GM12878 (cell line): ENCODE measurements around the gene SUPT3H. TPM values are rescaled to one million over a fixed set of nuclear protein-coding genes. Genes with fewer than 3 reads are reported as not detected.

ENCODE experiments used
- ATAC-seq: fragments of 200-7000 bp; cut with Tn5 transposase; 3 replicates; pipeline ENCODE4 v1.9.1; 2020; ENCODE audit warnings: mild to moderate bottlenecking, moderate library complexity
- BruUV-seq: library from RNA; stranded (reverse); fragments of 400-500 nt; replicated peaks from 2 replicates; lab custom pipeline; 2021; lab: Mats Ljungman, UMichigan
- CTCF ChIA-PET: fragments of 300-600 bp; sonication (Branson Sonifier 250); formaldehyde crosslinking; extraction: SDS; loops from one replicate; lab custom pipeline; 2021; ENCODE audit warnings: inconsistent platforms; lab: Yijun Ruan, JAX
- POLR2A ChIA-PET: fragments of 350-600 bp; formaldehyde crosslinking; extraction: SDS; loops from one replicate; lab custom pipeline; 2021; ENCODE audit warnings: inconsistent platforms; lab: Charles Lee
- RAD21 ChIA-PET: fragments of 300-600 bp; sonication (Branson Sonifier 250); formaldehyde crosslinking; loops from one replicate; lab custom pipeline; 2023; ENCODE audit warnings: antibody characterized with exemption; ENCODE audit not compliant: unreplicated experiment; lab: Charles Lee
- SMC1A ChIA-PET: fragments of 300-600 bp; sonication (Branson Sonifier 250); formaldehyde crosslinking; loops from one replicate; lab custom pipeline; 2023; ENCODE audit not compliant: unreplicated experiment, uncharacterized antibody; lab: Charles Lee
- DNase-seq: peaks from one replicate; pipeline ENCODE4 v3.0.0-alpha.2; 2011; ENCODE audit warnings: low read depth, low spot score
- FAIRE-seq: peaks from 3 replicates; lab custom pipeline; 2011; peaks lifted over from hg19 to GRCh38; lab: Jason Lieb, UNC
- H2AFZ ChIP-seq: 2 replicates; pipeline ENCODE4 v1.6.0; 2011; ENCODE audit warnings: low read depth, low read length, control low read depth; ENCODE audit not compliant: control insufficient read depth
- H3K27ac ChIP-seq: 2 replicates; pipeline ENCODE4 v1.5.1; 2011; ENCODE audit warnings: control low read depth; ENCODE audit not compliant: control insufficient read depth, insufficient read depth
- H3K27me3 ChIP-seq, 2 experiments: replicated peaks in 1 of 2; 2 replicates each; pipeline versions ENCODE4 v1.6.0 to v1.6.1; 2011; ENCODE audit warnings: low read length in 1 of 2; ENCODE audit not compliant: control insufficient read depth in 2 of 2, insufficient read depth in 2 of 2
- H3K36me3 ChIP-seq, 2 experiments: 2 replicates each; pipeline ENCODE4 v1.5.1; 2011; ENCODE audit warnings: low read length in 1 of 2; ENCODE audit not compliant: control insufficient read depth in 2 of 2, insufficient read depth in 2 of 2
- H3K4me1 ChIP-seq: 2 replicates; pipeline ENCODE4 v1.6.1; 2011; ENCODE audit warnings: mild to moderate bottlenecking, low read length, moderate library complexity, mixed read lengths; ENCODE audit not compliant: control insufficient read depth, insufficient read depth
- H3K4me2 ChIP-seq: 2 replicates; pipeline ENCODE4 v1.6.0; 2011; ENCODE audit warnings: control low read depth; ENCODE audit not compliant: control insufficient read depth, insufficient read depth
- H3K4me3 ChIP-seq: fragments of 200-600 bp; sonication (generic); 2 replicates; pipeline ENCODE4 v1.5.1; 2016
- H3K79me2 ChIP-seq: 2 replicates; pipeline ENCODE4 v1.6.0; 2011; ENCODE audit warnings: low read length; ENCODE audit not compliant: control insufficient read depth, insufficient read depth
- H3K9ac ChIP-seq: 2 replicates; pipeline ENCODE4 v1.8.0; 2011; ENCODE audit warnings: low read length, control low read depth, mixed read lengths; ENCODE audit not compliant: control insufficient read depth, insufficient read depth
- H3K9me3 ChIP-seq: replicated peaks from 3 replicates; pipeline ENCODE4 v1.5.1; 2011; ENCODE audit warnings: mild to moderate bottlenecking, low read length; ENCODE audit not compliant: control insufficient read depth, insufficient read depth
- H4K20me1 ChIP-seq: 2 replicates; pipeline ENCODE4 v1.6.0; 2011; ENCODE audit not compliant: control insufficient read depth, insufficient read depth
- BHLHE40 ChIP-seq, 2 experiments: fragments of 450-650 bp in 1 of 2; IDR thresholded peaks; 2 replicates each; pipeline ENCODE4 v1.6.1; 2011 to 2017; ENCODE audit warnings: low read depth in 2 of 2, borderline replicate concordance in 1 of 2, improper control_type of control experiment in 1 of 2, low read length in 1 of 2, mild to moderate bottlenecking in 1 of 2
- CBX3 ChIP-seq: fragments of 200-600 bp; sonication (generic); IDR thresholded peaks from 2 replicates; pipeline ENCODE4 v1.6.1; 2016; ENCODE audit warnings: low read depth, borderline replicate concordance
- CREB1 ChIP-seq: IDR thresholded peaks from 2 replicates; pipeline ENCODE4 v1.6.1; 2012; ENCODE audit warnings: low read depth, mild to moderate bottlenecking, inconsistent platforms
- IKZF1 ChIP-seq: fragments of 450-650 bp; conservative IDR thresholded peaks from 2 replicates; pipeline ENCODE4 v1.6.1; 2017; ENCODE audit warnings: antibody characterized with exemption, mild to moderate bottlenecking
- KDM1A ChIP-seq: fragments of 200-600 bp; sonication (generic); IDR thresholded peaks from 2 replicates; pipeline ENCODE4 v1.6.1; 2016; ENCODE audit warnings: borderline replicate concordance
- NR2C1 ChIP-seq: fragments of 450-650 bp; IDR thresholded peaks from 2 replicates; pipeline ENCODE4 v1.6.1; 2017; ENCODE audit warnings: antibody characterized with exemption, mild to moderate bottlenecking, moderate library complexity
- NR2F1 ChIP-seq: fragments of 450-650 bp; conservative IDR thresholded peaks from 2 replicates; pipeline ENCODE4 v1.6.1; 2017; ENCODE audit warnings: mild to moderate bottlenecking
- POLR2AphosphoS2 ChIP-seq: IDR thresholded peaks from 2 replicates; pipeline ENCODE4 v1.6.1; 2011; ENCODE audit warnings: low read depth, mild to moderate bottlenecking, low read length, improper control_type of control experiment, moderate library complexity
- POLR2AphosphoS5 ChIP-seq: IDR thresholded peaks from 2 replicates; pipeline ENCODE4 v1.6.1; 2011; ENCODE audit warnings: mild to moderate bottlenecking, low read length, inconsistent platforms
- RUNX3 ChIP-seq: IDR thresholded peaks from 2 replicates; pipeline ENCODE4 v1.6.1; 2012; ENCODE audit warnings: low read length, inconsistent platforms
- SPI1 ChIP-seq: IDR thresholded peaks from 2 replicates; pipeline ENCODE4 v1.6.1; 2011; ENCODE audit warnings: low read depth, mild to moderate bottlenecking, low read length, moderate library complexity, borderline replicate concordance; ENCODE audit not compliant: insufficient read depth
- TAF1 ChIP-seq: IDR thresholded peaks from 2 replicates; pipeline ENCODE4 v1.6.1; 2011; ENCODE audit warnings: mild to moderate bottlenecking, low read depth, low read length, borderline replicate concordance
- TARDBP ChIP-seq: IDR thresholded peaks from 2 replicates; pipeline ENCODE4 v1.6.1; 2016; ENCODE audit warnings: borderline replicate concordance
- ZSCAN29 ChIP-seq: fragments of 450-650 bp; IDR thresholded peaks from 2 replicates; pipeline ENCODE4 v1.6.1; 2017; ENCODE audit warnings: mild to moderate bottlenecking, moderate library complexity
- ZZZ3 ChIP-seq: IDR thresholded peaks from 2 replicates; pipeline ENCODE4 v1.6.1; 2011; ENCODE audit warnings: low read depth; ENCODE audit not compliant: control insufficient read depth, insufficient read length
- WGBS: methylation state at CpG from one replicate; pipeline ENCODE4 v1.1.6; 2016; ENCODE audit warnings: low lambda C conversion rate; ENCODE audit not compliant: insufficient replicate concordance, insufficient coverage; ENCODE audit errors: missing lambda C conversion rate; 5-methylcytosine and 5-hydroxymethylcytosine counted together
- in situ Hi-C: fragments of 300-500 bp; cut with MboI; formaldehyde crosslinking; loops from 9 replicates; pipeline ENCODE4 v1.14.3; 2018; ENCODE audit warnings: mixed read lengths
- intact Hi-C: fragments of 100-400 bp; cut with micrococcal nuclease; formaldehyde crosslinking; loops from one replicate; pipeline ENCODE4 v1.14.2; 2022; ENCODE audit not compliant: unreplicated experiment
- polyA plus RNA-seq, 11 experiments: library from polyadenylated mRNA; depleted of rRNA in 4 of 11; unstranded in 6 of 11; stranded (reverse) in 5 of 11; fragments of >200 nt; fragmentation: Nextera tagmentation in 4 of 11; fragmentation: Illumina TruSeq in 1 of 11; extraction: Ambion mirVana in 4 of 11; extraction: Trizol in 1 of 11; gene quantifications; 1 replicate in 1 of 11; 2 replicates in 10 of 11; pipeline versions ENCODE4 v1.2.1 to v1.2.3, GENCODE V29; 2011 to 2016; ENCODE audit warnings: inconsistent platforms in 2 of 11, missing spikeins in 2 of 11, low read depth in 1 of 11
- total RNA-seq, 4 experiments: library from RNA; depleted of rRNA in 3 of 4; stranded (reverse); fragments of >200 nt in 3 of 4; fragmentation: Illumina TruSeq in 1 of 4; extraction: Trizol in 1 of 4; gene quantifications; 2 replicates each; pipeline versions ENCODE4 v1.2.1 to v1.2.3, GENCODE V29; 2013 to 2021
- TF ChIP-seq, protein P1 (sequence below): fragments of 450-650 bp; IDR thresholded peaks from 2 replicates; pipeline ENCODE4 v1.6.1; 2017; ENCODE audit warnings: mild to moderate bottlenecking, moderate library complexity
- TF ChIP-seq, protein P2 (sequence below): IDR thresholded peaks from 2 replicates; pipeline ENCODE4 v1.6.1; 2012; ENCODE audit warnings: low read depth, low read length, improper control_type of control experiment
- TF ChIP-seq, protein P3 (sequence below): fragments of 450-650 bp; IDR thresholded peaks from 2 replicates; pipeline ENCODE4 v1.6.1; 2016; ENCODE audit warnings: mild to moderate bottlenecking

Gene SUPT3H
- total and polyA plus RNA-seq, 10 of the 15 experiments (the other 5 are each of a cell fraction or from before 2014, with no cell fraction given) = 0.51 to 3.7 (median 2.0) TPM

DNA sequence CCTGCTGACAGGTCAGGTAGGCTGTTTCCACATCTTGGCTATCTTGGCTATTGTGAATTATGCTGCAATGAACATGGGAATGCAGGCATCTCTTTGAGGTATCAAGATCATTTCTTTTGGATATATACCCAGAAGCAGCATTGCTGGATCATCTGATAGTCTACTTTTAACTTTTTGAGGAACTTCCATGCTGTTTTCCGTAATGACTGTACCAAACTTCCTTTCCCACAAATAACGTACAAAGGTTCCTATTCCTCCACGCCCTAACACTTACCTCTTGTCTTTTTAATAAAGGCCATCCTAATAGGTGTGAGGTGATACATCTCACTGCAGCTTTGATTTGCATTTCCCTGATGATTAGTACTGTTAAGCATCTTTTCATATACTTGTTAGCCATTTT, 388.3 kb downstream of the SUPT3H start (continued):
- TF ChIP-seq, protein P1, sequence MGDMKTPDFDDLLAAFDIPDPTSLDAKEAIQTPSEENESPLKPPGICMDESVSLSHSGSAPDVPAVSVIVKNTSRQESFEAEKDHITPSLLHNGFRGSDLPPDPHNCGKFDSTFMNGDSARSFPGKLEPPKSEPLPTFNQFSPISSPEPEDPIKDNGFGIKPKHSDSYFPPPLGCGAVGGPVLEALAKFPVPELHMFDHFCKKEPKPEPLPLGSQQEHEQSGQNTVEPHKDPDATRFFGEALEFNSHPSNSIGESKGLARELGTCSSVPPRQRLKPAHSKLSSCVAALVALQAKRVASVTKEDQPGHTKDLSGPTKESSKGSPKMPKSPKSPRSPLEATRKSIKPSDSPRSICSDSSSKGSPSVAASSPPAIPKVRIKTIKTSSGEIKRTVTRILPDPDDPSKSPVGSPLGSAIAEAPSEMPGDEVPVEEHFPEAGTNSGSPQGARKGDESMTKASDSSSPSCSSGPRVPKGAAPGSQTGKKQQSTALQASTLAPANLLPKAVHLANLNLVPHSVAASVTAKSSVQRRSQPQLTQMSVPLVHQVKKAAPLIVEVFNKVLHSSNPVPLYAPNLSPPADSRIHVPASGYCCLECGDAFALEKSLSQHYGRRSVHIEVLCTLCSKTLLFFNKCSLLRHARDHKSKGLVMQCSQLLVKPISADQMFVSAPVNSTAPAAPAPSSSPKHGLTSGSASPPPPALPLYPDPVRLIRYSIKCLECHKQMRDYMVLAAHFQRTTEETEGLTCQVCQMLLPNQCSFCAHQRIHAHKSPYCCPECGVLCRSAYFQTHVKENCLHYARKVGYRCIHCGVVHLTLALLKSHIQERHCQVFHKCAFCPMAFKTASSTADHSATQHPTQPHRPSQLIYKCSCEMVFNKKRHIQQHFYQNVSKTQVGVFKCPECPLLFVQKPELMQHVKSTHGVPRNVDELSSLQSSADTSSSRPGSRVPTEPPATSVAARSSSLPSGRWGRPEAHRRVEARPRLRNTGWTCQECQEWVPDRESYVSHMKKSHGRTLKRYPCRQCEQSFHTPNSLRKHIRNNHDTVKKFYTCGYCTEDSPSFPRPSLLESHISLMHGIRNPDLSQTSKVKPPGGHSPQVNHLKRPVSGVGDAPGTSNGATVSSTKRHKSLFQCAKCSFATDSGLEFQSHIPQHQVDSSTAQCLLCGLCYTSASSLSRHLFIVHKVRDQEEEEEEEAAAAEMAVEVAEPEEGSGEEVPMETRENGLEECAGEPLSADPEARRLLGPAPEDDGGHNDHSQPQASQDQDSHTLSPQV = no peak
- no peak for TF ChIP-seq CREB1

GRCh38 chr6:44985006-44985405, 392.7 kb downstream of the SUPT3H start:
- RAD21 ChIA-PET = no interaction called here
- no peak for FAIRE-seq
- WGBS = 41% methylated on average over 4 of the region's 4 CpGs
- TF ChIP-seq RUNX3 (no peak), SPI1 (no peak), CREB1 (no peak), POLR2AphosphoS2 (no peak), CBX3 (no peak), TAF1 (no peak), NR2C1 (no peak), BHLHE40 (IDR thresholded peaks at IDR 0.05; ENCODE audit: borderline replicate concordance in 1 of 2, low read depth in 2 of 2, low read length in 1 of 2) (no peak), ZZZ3 (no peak), POLR2AphosphoS5 (no peak), ZSCAN29 (no peak), TARDBP (no peak), KDM1A (no peak), IKZF1 (no peak), NR2F1 (no peak)
- TF ChIP-seq, protein P2, sequence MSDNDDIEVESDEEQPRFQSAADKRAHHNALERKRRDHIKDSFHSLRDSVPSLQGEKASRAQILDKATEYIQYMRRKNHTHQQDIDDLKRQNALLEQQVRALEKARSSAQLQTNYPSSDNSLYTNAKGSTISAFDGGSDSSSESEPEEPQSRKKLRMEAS = no peak
- TF ChIP-seq, protein P3, sequence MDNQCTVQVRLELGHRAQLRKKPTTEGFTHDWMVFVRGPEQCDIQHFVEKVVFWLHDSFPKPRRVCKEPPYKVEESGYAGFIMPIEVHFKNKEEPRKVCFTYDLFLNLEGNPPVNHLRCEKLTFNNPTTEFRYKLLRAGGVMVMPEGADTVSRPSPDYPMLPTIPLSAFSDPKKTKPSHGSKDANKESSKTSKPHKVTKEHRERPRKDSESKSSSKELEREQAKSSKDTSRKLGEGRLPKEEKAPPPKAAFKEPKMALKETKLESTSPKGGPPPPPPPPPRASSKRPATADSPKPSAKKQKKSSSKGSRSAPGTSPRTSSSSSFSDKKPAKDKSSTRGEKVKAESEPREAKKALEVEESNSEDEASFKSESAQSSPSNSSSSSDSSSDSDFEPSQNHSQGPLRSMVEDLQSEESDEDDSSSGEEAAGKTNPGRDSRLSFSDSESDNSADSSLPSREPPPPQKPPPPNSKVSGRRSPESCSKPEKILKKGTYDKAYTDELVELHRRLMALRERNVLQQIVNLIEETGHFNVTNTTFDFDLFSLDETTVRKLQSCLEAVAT = no peak

More at GRCh38 chr6:44985006-44985405, 392.7 kb downstream of the SUPT3H start:
- SMC1A ChIA-PET = no interaction called here
- ATAC-seq = no peak
- Histone ChIP-seq H3K4me1 (no peaks in the 10 kb centered on the region), H3K79me2 (no peaks in the 10 kb centered on the region), H3K4me3 (no peak overlapping the region), H3K36me3 (no peaks in the 10 kb centered on the region), H3K27me3 (no peaks in the 10 kb centered on the region), H4K20me1 (no peaks in the 10 kb centered on the region), H3K27ac (no peak overlapping the region), H3K9ac (no peak overlapping the region), H3K9me3 (no peaks in the 10 kb centered on the region), H3K4me2 (no peak overlapping the region), H2AFZ (no peak overlapping the region)
- DNase-seq = no peak
- POLR2A ChIA-PET = no interaction called here
- intact Hi-C loops = no loop called here
- CTCF ChIA-PET = no interaction called here
- BruUV-seq = no TSS peak
- in situ Hi-C loops = no loop called here
